GM12892 (cell line): ENCODE data around the gene PCSK7.
A peak's percentile ranks its signal among the peaks of the same experiment; 100 is the strongest.

Experiments used
- POLR2A ChIP-seq: IDR thresholded peaks from 2 replicates; pipeline ENCODE4 v1.6.1; 2011; ENCODE audit warnings: low read depth, low read length, control low read depth
- TAF1 ChIP-seq: IDR thresholded peaks from 2 replicates; pipeline ENCODE4 v1.6.1; 2011; ENCODE audit warnings: low read depth, mild to moderate bottlenecking, control low read depth, low read length, borderline replicate concordance

- TF ChIP-seq TAF1 (no peak), POLR2A (0 out of 2 replicates have a peak, but pooled peaks have one; percentile 15)
Measured at GRCh38 chr11:117203069-117203407, 28.8 kb downstream of the PCSK7 start.
